KMS-11 (cell line): Measurements from ENCODE around the gene GLMN.
"Not testable (repeated sequence)": the region's sequence is repeated elsewhere in the genome, so short reads cannot be mapped to it uniquely, and the experiment has no call there.

Source experiments
- H2AFZ ChIP-seq: fragments of 200-600 bp; sonication (generic); 2 replicates; pipeline ENCODE4 v1.6.1; 2016; ENCODE audit warnings: antibody characterized with exemption, mixed run types, low read depth
- H3K27ac ChIP-seq: fragments of 200-600 bp; sonication (generic); 2 replicates; pipeline ENCODE4 v1.6.1; 2016; ENCODE audit warnings: mild to moderate bottlenecking, mixed run types
- H3K27me3 ChIP-seq: fragments of 200-600 bp; sonication (generic); 2 replicates; pipeline ENCODE4 v1.6.1; 2017; ENCODE audit warnings: mild to moderate bottlenecking, low read depth, mixed run types, moderate library complexity; ENCODE audit not compliant: insufficient read depth
- H3K36me3 ChIP-seq: fragments of 200-600 bp; sonication (generic); 2 replicates; pipeline ENCODE4 v1.6.1; 2017; ENCODE audit warnings: mild to moderate bottlenecking, mixed run types; ENCODE audit not compliant: insufficient read depth
- H3K4me1 ChIP-seq: fragments of 200-600 bp; sonication (generic); 2 replicates; pipeline ENCODE4 v1.6.1; 2016; ENCODE audit warnings: mild to moderate bottlenecking, low read depth, mixed run types; ENCODE audit not compliant: poor library complexity, severe bottlenecking
- H3K4me2 ChIP-seq: fragments of 200-600 bp; sonication (generic); 2 replicates; pipeline ENCODE4 v1.7.0; 2016; ENCODE audit warnings: mild to moderate bottlenecking, mixed run types
- H3K4me3 ChIP-seq: fragments of 200-600 bp; sonication (generic); IDR thresholded peaks from 2 replicates; pipeline ENCODE4 v1.6.1; 2017; ENCODE audit warnings: low read depth, low read length, mixed read lengths; ENCODE audit not compliant: insufficient read depth
- H3K79me2 ChIP-seq: fragments of 200-600 bp; sonication (generic); 2 replicates; pipeline ENCODE4 v1.6.1; 2016; ENCODE audit warnings: low read depth, mixed run types; ENCODE audit not compliant: insufficient read depth
- H3K9ac ChIP-seq: fragments of 200-600 bp; sonication (generic); 2 replicates; pipeline ENCODE4 v1.6.1; 2016; ENCODE audit warnings: mild to moderate bottlenecking, mixed run types
- H4K20me1 ChIP-seq: fragments of 200-600 bp; sonication (generic); 2 replicates; pipeline ENCODE4 v1.6.1; 2016; ENCODE audit warnings: mild to moderate bottlenecking, mixed run types; ENCODE audit not compliant: insufficient read depth
- CTCF ChIP-seq: fragments of 200-600 bp; sonication (generic); conservative IDR thresholded peaks from 2 replicates; pipeline ENCODE4 v1.6.1; 2017; ENCODE audit warnings: low read depth, mild to moderate bottlenecking, antibody characterized with exemption, low read length, moderate library complexity, mixed read lengths

GLMN gene

GRCh38 chr1:92291372-92291999 is 7.3 kb downstream of the GLMN start:
- Histone ChIP-seq H3K9ac (no peak overlapping the region), H3K4me2 (no peak overlapping the region), H3K79me2 (no peaks in the 10 kb centered on the region), H3K4me1 (no peaks in the 10 kb centered on the region), H3K27me3 (no peaks in the 10 kb centered on the region), H3K36me3 (no peaks in the 10 kb centered on the region), H3K4me3 (no peak overlapping the region), H4K20me1 (no peaks in the 10 kb centered on the region), H2AFZ (no peak overlapping the region), H3K27ac (no peak overlapping the region)
- TF ChIP-seq CTCF: peak; percentile 52; the same call in 1 of the 2 replicates

GRCh38 chr1:92281411-92281810 is 17.4 kb downstream of the GLMN start:
- not testable (repeated sequence) for H2AFZ ChIP-seq, H3K27me3 ChIP-seq, H3K36me3 ChIP-seq, H3K27ac ChIP-seq, H3K79me2 ChIP-seq, H3K4me3 ChIP-seq, H3K4me1 ChIP-seq, H4K20me1 ChIP-seq, H3K9ac ChIP-seq, H3K4me2 ChIP-seq

GRCh38 chr1:92279781-92280180 is 19.0 kb downstream of the GLMN start:
- H3K36me3 ChIP-seq, H3K27ac ChIP-seq, H3K79me2 ChIP-seq, H3K4me3 ChIP-seq, H4K20me1 ChIP-seq, H2AFZ ChIP-seq, H3K4me2 ChIP-seq, H3K27me3 ChIP-seq, H3K9ac ChIP-seq, H3K4me1 ChIP-seq: not testable (repeated sequence)

GRCh38 chr1:92277105-92277723 is 21.6 kb downstream of the GLMN start:
- H3K36me3 ChIP-seq: no peaks in the 10 kb centered on the region
- H3K27ac ChIP-seq: no peak overlapping the region
- no peaks in the 10 kb centered on the region for H4K20me1 ChIP-seq

GRCh38 chr1:92276082-92276481 is 22.7 kb downstream of the GLMN start:
- H3K4me3 ChIP-seq: no peak overlapping the region
- no peaks in the 10 kb centered on the region for H3K4me1 ChIP-seq
- H2AFZ ChIP-seq: no peak overlapping the region
- no peaks in the 10 kb centered on the region for H3K79me2 ChIP-seq
- no peak overlapping the region for H3K27ac ChIP-seq
- no peaks in the 10 kb centered on the region for H3K36me3 ChIP-seq
- no peak overlapping the region for H3K9ac ChIP-seq
- no peaks in the 10 kb centered on the region for H4K20me1 ChIP-seq
- TF ChIP-seq CTCF: no peak
- H3K27me3 ChIP-seq: no peaks in the 10 kb centered on the region
- H3K4me2 ChIP-seq: no peak overlapping the region

More at GRCh38 chr1:92277105-92277723, 21.6 kb downstream of the GLMN start:
- no peak for TF ChIP-seq CTCF
- Histone ChIP-seq H2AFZ (no peak overlapping the region), H3K4me1 (no peaks in the 10 kb centered on the region), H3K9ac (no peak overlapping the region), H3K79me2 (no peaks in the 10 kb centered on the region), H3K4me2 (no peak overlapping the region), H3K4me3 (no peak overlapping the region), H3K27me3 (no peaks in the 10 kb centered on the region)
